NCI-H69 (cell line): ENCODE measurements around the gene NEURL1.

Experiments used
- DNase-seq: peaks from one replicate; lab custom pipeline; 2025; lab: John Stamatoyannopoulos, UW

NEURL1 gene

GRCh38 chr10:103493362-103493915, at the start of gene NEURL1:
NEURL1 (plus strand) TSS chr10:103493705; CDS start chr10:103494388, 683 bp downstream.
- peak; percentile 78 for DNase-seq

GRCh38 chr10:103444478-103444877, 49.0 kb upstream of the NEURL1 start:
- DNase-seq, result no peak

- DNase-seq, result no peak
Measured at GRCh38 chr10:103445366-103445765, 48.1 kb upstream of the NEURL1 start.

- DNase-seq, result no peak
Measured at GRCh38 chr10:103445767-103446567, 47.5 kb upstream of the NEURL1 start.

GRCh38 chr10:103447187-103447586, 46.3 kb upstream of the NEURL1 start:
- no peak for DNase-seq

GRCh38 chr10:103448746-103449145, 44.8 kb upstream of the NEURL1 start:
- DNase-seq, result no peak

- DNase-seq, result no peak
Measured at GRCh38 chr10:103449208-103450144, 44.0 kb upstream of the NEURL1 start.

- DNase-seq, result no peak
Measured at GRCh38 chr10:103450201-103450695, 43.3 kb upstream of the NEURL1 start.

- peak; percentile 82 for DNase-seq
Measured at GRCh38 chr10:103451091-103451813, 42.3 kb upstream of the NEURL1 start.

- peak; percentile 77 for DNase-seq
Measured at GRCh38 chr10:103451831-103452505, 41.5 kb upstream of the NEURL1 start, which contains the start of gene CALHM2. CALHM2 (minus strand) TSS chr10:103452370; CDS start chr10:103449941, 2,429 bp downstream.

GRCh38 chr10:103452506-103453230, 40.8 kb upstream of the NEURL1 start:
- DNase-seq, result no peak

- DNase-seq, result no peak
Measured at GRCh38 chr10:103454026-103454425, 39.5 kb upstream of the NEURL1 start.

- DNase-seq, result no peak
Measured at GRCh38 chr10:103455235-103455634, 38.3 kb upstream of the NEURL1 start.

- DNase-seq, result no peak
Measured at GRCh38 chr10:103456074-103456660, 37.3 kb upstream of the NEURL1 start.

GRCh38 chr10:103457176-103457712, 36.3 kb upstream of the NEURL1 start:
- DNase-seq, result no peak

GRCh38 chr10:103457896-103458583, 35.5 kb upstream of the NEURL1 start:
- DNase-seq, result no peak

- DNase-seq, result peak; percentile 67
Measured at GRCh38 chr10:103458720-103459119, 34.8 kb upstream of the NEURL1 start, which contains the start of gene CALHM1. CALHM1 (minus strand) TSS chr10:103458900; CDS start chr10:103458751, 149 bp downstream.

- no peak for DNase-seq
Measured at GRCh38 chr10:103459615-103460014, 33.9 kb upstream of the NEURL1 start.

GRCh38 chr10:103463499-103463898, 30.0 kb upstream of the NEURL1 start:
- DNase-seq, result no peak
